Gastrocnemius medialis (tissue), 4 donors: ENCODE measurements around the gene LY86. TPM values are rescaled to one million over a fixed set of nuclear protein-coding genes. Genes with fewer than 3 reads are reported as not detected.
"Not testable (repeated sequence)": the region's sequence is repeated elsewhere in the genome, so short reads cannot be mapped to it uniquely, and the experiment has no call there.

Experiments used
- ATAC-seq, 2 donors: fragments of 150-250 bp; one replicate each; pipeline ENCODE4 v1.9.1; 2016
- DNase-seq, 2 donors: peaks; one replicate each; pipeline ENCODE4 v3.0.0-alpha.2; 2019
- H3K27ac ChIP-seq, 4 donors: fragments of 200-600 bp; sonication (generic); 1 replicate in 1 of 4; 2 replicates in 3 of 4; pipeline ENCODE4 v1.5.1; 2016 to 2018; ENCODE audit warnings: mild to moderate bottlenecking in 2 of 4, moderate library complexity in 1 of 4
- H3K27me3 ChIP-seq, 3 donors: fragments of 200-600 bp; sonication (generic) in 2 of 3; 1 replicate in 1 of 3; 2 replicates in 2 of 3; pipeline versions ENCODE4 v1.5.1 to v1.6.0; 2016 to 2019; ENCODE audit warnings: mild to moderate bottlenecking in 1 of 3, moderate library complexity in 1 of 3
- H3K36me3 ChIP-seq, 2 donors: fragments of 200-600 bp; sonication (generic) in 1 of 2; one replicate each; pipeline ENCODE4 v1.5.1; 2017 to 2018
- H3K4me1 ChIP-seq, 2 donors: fragments of 200-600 bp; sonication (generic) in 1 of 2; one replicate each; pipeline ENCODE4 v1.5.1; 2016 to 2017; ENCODE audit warnings: mild to moderate bottlenecking in 2 of 2
- H3K4me3 ChIP-seq, 4 donors: fragments of 200-600 bp; sonication (generic) in 3 of 4; 1 replicate in 1 of 4; 2 replicates in 3 of 4; pipeline ENCODE4 v1.5.1; 2016 to 2019; ENCODE audit warnings: mild to moderate bottlenecking in 2 of 4
- H3K9me3 ChIP-seq, 3 donors: fragments of 200-600 bp; sonication (generic) in 2 of 3; 1 replicate in 1 of 3; 2 replicates in 2 of 3; pipeline ENCODE4 v1.5.1; 2016 to 2019
- CTCF ChIP-seq, 5 experiments: fragments of 450-650 bp in 3 of 5; fragments of 200-600 bp in 2 of 5; sonication (generic) in 2 of 5; IDR thresholded peaks in 4 of 5; conservative IDR thresholded peaks in 1 of 5; 1 replicate in 4 of 5; 2 replicates in 1 of 5; pipeline ENCODE4 v1.5.1; 2016 to 2019; ENCODE audit warnings: antibody characterized with exemption in 5 of 5, mild to moderate bottlenecking in 3 of 5, moderate library complexity in 3 of 5
- POLR2A ChIP-seq, 2 donors: fragments of 450-650 bp; IDR thresholded peaks; one replicate each; pipeline ENCODE4 v1.6.1; 2017; ENCODE audit warnings: antibody characterized with exemption in 2 of 2, mild to moderate bottlenecking in 2 of 2, moderate library complexity in 2 of 2
- in situ Hi-C, 4 donors: fragments of 200-750 bp; cut with MboI; loops; one replicate each; pipeline versions ENCODE4 v1.15.0 to v1.8.0; 2017; ENCODE audit warnings: low sequenced_read_pairs in 4 of 4
- intact Hi-C: fragments of 100-400 bp; cut with DNase I; formaldehyde crosslinking; loops from one replicate; pipeline ENCODE4 v1.15.1; 2023; ENCODE audit warnings: low total_unique reads
- total RNA-seq, 4 donors: library from RNA; depleted of rRNA; stranded (reverse); fragments of >200 nt; gene quantifications; one replicate each; pipeline versions ENCODE4 v1.1.0 to v1.2.3, GENCODE V29; 2016

LY86 gene
- total RNA-seq, 4 donors from 2014 or later: 0.49 to 1.3 TPM; not detected in 2

- Histone ChIP-seq H3K27ac (no peak overlapping the region), H3K4me1 (no peaks in the 10 kb centered on the region), H3K4me3 (no peak overlapping the region), H3K9me3 (peaks cover 0 to 6% (median 0%) of the 10 kb centered on the region in 3 donors), H3K27me3 (no peaks in the 10 kb centered on the region), H3K36me3 (no peaks in the 10 kb centered on the region)
- in situ Hi-C loops (no loop called here), intact Hi-C loops (no loop called here)
- no peak for DNase-seq
- ATAC-seq: no peak
- no peak for TF ChIP-seq CTCF (IDR thresholded peaks at IDR 0.05 in 4 of 5, conservative IDR thresholded peaks at IDR 0.05 in 1 of 5)
- TF ChIP-seq POLR2A (IDR thresholded peaks at IDR 0.05): no peak
These were observed 17.4 kb downstream of the LY86 start for GRCh38 chr6:6605873-6606272.

GRCh38 chr6:6606391-6607030, 18.0 kb downstream of the LY86 start:
- intact Hi-C loops, H3K4me1 ChIP-seq, ATAC-seq, DNase-seq, H3K27me3 ChIP-seq, H3K9me3 ChIP-seq, H3K27ac ChIP-seq, H3K36me3 ChIP-seq, in situ Hi-C loops, H3K4me3 ChIP-seq: not testable (repeated sequence)

- no peak for TF ChIP-seq POLR2A (IDR thresholded peaks at IDR 0.05)
- TF ChIP-seq CTCF (IDR thresholded peaks at IDR 0.05 in 4 of 5, conservative IDR thresholded peaks at IDR 0.05 in 1 of 5): no peak
- Histone ChIP-seq H3K36me3 (no peaks in the 10 kb centered on the region), H3K9me3 (peaks cover 0 to under 1% (median 0%) of the 10 kb centered on the region in 3 donors), H3K27me3 (no peaks in the 10 kb centered on the region), H3K27ac (no peak overlapping the region), H3K4me3 (no peak overlapping the region), H3K4me1 (no peaks in the 10 kb centered on the region)
- no peak for ATAC-seq
- in situ Hi-C loops: no loop called here
- intact Hi-C loops: no loop called here
- no peak for DNase-seq
These were observed 20.9 kb downstream of the LY86 start for GRCh38 chr6:6609450-6609849.

- ATAC-seq (no peak), DNase-seq (no peak)
- TF ChIP-seq POLR2A (IDR thresholded peaks at IDR 0.05) (no peak), CTCF (IDR thresholded peaks at IDR 0.05 in 4 of 5, conservative IDR thresholded peaks at IDR 0.05 in 1 of 5) (no peak)
- Histone ChIP-seq H3K36me3 (no peaks in the 10 kb centered on the region), H3K27ac (no peak overlapping the region), H3K4me1 (no peaks in the 10 kb centered on the region), H3K4me3 (no peak overlapping the region), H3K9me3 (no peaks in the 10 kb centered on the region), H3K27me3 (no peaks in the 10 kb centered on the region)
- in situ Hi-C loops (no loop called here), intact Hi-C loops (no loop called here)
These were observed 21.6 kb downstream of the LY86 start for GRCh38 chr6:6610031-6610591.

- in situ Hi-C loops: no loop called here
- DNase-seq (no peak), ATAC-seq (no peak)
- no peak overlapping the region for H3K4me3 ChIP-seq
- no peaks in the 10 kb centered on the region for H3K9me3 ChIP-seq
- no peak overlapping the region for H3K27ac ChIP-seq
- TF ChIP-seq CTCF (IDR thresholded peaks at IDR 0.05 in 4 of 5, conservative IDR thresholded peaks at IDR 0.05 in 1 of 5) (no peak), POLR2A (IDR thresholded peaks at IDR 0.05) (no peak)
- H3K4me1 ChIP-seq: no peaks in the 10 kb centered on the region
- no peaks in the 10 kb centered on the region for H3K27me3 ChIP-seq
- no peaks in the 10 kb centered on the region for H3K36me3 ChIP-seq
- intact Hi-C loops: no loop called here
These were observed 23.0 kb downstream of the LY86 start for GRCh38 chr6:6611486-6611885.
